Tibial artery (tissue), 4 donors: ENCODE data around the gene TTLL8.

Experiments used
- DNase-seq, 2 donors: peaks; one replicate each; pipeline ENCODE4 v3.0.0-alpha.2; 2019
- H3K27ac ChIP-seq, 2 donors: fragments of 200-600 bp; sonication (generic) in 1 of 2; 1 replicate in 1 of 2; 2 replicates in 1 of 2; pipeline ENCODE4 v1.5.1; 2018 to 2019; ENCODE audit warnings: mild to moderate bottlenecking in 1 of 2
- H3K27me3 ChIP-seq, 2 donors: fragments of 200-600 bp; sonication (generic) in 1 of 2; one replicate each; pipeline versions ENCODE4 v1.5.1 to v1.6.0; 2016 to 2019
- H3K36me3 ChIP-seq, 3 donors: fragments of 200-600 bp; sonication (generic) in 2 of 3; one replicate each; pipeline ENCODE4 v1.5.1; 2016 to 2019; ENCODE audit warnings: mild to moderate bottlenecking in 2 of 3
- H3K4me1 ChIP-seq, 4 donors: fragments of 200-600 bp; sonication (generic) in 2 of 4; 1 replicate in 3 of 4; 2 replicates in 1 of 4; pipeline ENCODE4 v1.5.1; 2016 to 2019
- H3K4me3 ChIP-seq, 2 donors: fragments of 200-600 bp; sonication (generic) in 1 of 2; 1 replicate in 1 of 2; 2 replicates in 1 of 2; pipeline ENCODE4 v1.5.1; 2018 to 2019; ENCODE audit warnings: mild to moderate bottlenecking in 2 of 2
- H3K9me3 ChIP-seq, 3 donors: fragments of 200-600 bp; sonication (generic) in 1 of 3; one replicate each; pipeline ENCODE4 v1.5.1; 2016 to 2019
- intact Hi-C: fragments of 100-400 bp; cut with DNase I; formaldehyde crosslinking; loops from one replicate; pipeline ENCODE4 v1.15.0; 2023; ENCODE audit warnings: low total_unique reads
- TF ChIP-seq, protein P1 (sequence below), 2 experiments: fragments of 200-600 bp in 1 of 2; fragments of 450-650 bp in 1 of 2; IDR thresholded peaks; one replicate each; pipeline ENCODE4 v1.5.1; 2017 to 2019; ENCODE audit warnings: antibody characterized with exemption in 2 of 2, mild to moderate bottlenecking in 1 of 2, moderate library complexity in 1 of 2

TTLL8 gene

DNA sequence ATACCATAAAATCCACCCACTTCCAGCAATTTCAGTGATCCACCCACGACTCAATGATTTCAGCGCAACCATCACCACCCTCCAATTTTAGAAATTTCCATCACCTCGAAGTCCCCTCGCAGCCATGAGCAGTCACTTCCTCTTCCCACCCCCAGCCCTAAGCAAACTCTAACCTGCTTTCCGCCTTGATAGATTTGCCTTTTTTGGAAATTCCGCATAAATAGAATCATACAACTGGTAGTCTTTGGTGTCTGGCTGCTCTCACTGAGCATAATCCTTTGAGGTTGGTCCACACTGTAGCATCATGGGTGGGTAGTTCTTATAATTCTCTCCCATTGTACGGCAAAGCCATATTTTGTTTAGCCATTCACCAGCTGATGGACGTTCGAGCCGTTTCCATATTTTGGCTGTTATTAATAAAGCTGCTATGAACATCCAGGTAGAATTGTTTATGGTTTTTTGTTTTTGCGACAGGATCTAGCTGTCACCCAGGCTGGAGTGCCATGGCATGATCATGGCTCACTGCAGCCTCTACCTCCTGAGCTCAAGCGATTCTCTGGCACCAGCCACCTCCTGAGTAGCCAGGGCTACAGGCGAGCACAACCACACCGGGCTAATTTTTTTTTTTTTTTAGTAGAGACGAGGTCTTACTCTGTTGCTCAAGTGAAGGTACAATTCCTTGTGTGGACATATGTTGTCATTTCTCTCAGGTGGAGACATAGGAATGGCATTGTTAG is 81.5 kb downstream of the TTLL8 start:
- TF ChIP-seq, protein P1, sequence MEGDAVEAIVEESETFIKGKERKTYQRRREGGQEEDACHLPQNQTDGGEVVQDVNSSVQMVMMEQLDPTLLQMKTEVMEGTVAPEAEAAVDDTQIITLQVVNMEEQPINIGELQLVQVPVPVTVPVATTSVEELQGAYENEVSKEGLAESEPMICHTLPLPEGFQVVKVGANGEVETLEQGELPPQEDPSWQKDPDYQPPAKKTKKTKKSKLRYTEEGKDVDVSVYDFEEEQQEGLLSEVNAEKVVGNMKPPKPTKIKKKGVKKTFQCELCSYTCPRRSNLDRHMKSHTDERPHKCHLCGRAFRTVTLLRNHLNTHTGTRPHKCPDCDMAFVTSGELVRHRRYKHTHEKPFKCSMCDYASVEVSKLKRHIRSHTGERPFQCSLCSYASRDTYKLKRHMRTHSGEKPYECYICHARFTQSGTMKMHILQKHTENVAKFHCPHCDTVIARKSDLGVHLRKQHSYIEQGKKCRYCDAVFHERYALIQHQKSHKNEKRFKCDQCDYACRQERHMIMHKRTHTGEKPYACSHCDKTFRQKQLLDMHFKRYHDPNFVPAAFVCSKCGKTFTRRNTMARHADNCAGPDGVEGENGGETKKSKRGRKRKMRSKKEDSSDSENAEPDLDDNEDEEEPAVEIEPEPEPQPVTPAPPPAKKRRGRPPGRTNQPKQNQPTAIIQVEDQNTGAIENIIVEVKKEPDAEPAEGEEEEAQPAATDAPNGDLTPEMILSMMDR (IDR thresholded peaks at IDR 0.05) = no peak
- H3K9me3 ChIP-seq = peaks cover 3 to 15% (median 12%) of the 10 kb centered on the region in 3 donors
- no peak overlapping the region for H3K4me3 ChIP-seq
- H3K36me3 ChIP-seq = no peaks in the 10 kb centered on the region
- intact Hi-C loops = no loop called here
- peaks cover 0 to 13% (median 8%) of the 10 kb centered on the region in 4 donors for H3K4me1 ChIP-seq
- H3K27me3 ChIP-seq = peaks cover 0 to 7% of the 10 kb centered on the region in 2 donors
- peak; percentile 5 to 11 for DNase-seq
- peak overlapping the region in 1 of 2 donors; percentile 47 for H3K27ac ChIP-seq

DNA sequence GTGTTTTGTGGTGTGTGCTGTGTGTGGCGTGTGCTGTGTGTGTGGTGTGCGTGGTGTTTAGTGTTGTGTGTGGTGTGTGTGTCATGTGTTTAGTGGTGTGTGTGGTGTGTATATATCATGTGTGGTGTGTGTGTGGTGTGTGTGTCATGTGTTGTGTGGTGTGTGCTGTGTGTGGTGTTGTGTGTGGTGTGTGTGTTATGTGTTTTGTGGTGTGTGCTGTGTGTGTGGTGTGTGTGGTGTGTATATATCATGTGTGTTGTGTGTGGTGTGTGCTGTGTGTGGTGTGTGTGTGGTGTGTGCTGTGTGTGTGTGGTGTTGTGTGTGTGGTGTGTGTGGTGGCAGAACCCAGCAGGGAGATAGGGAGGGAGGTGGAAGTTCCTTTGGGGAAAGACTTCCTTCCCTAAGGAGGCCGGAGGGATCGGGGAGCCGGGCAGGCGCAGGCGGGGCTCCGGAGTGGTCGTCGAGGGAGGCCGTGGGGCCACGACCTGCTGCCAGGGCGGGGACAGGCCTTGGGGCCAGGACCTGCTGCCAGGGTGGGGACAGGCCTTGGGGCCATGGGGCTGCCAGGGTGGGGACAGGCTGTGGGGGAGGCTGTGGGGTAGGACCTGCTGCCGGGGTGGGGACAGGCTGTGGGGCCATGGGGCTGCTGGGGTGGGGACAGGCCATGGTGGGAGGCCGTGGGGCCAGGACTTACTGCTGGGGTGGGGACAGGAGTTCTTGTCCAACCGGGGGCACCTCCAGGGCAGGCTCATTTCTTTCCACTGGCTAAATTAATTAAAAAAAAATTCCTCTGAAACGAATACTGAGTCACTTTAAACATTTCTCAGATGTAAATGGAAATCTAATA is 82.3 kb downstream of the TTLL8 start:
- intact Hi-C loops = no loop called here
- DNase-seq = peak; percentile 11 to 63

DNA sequence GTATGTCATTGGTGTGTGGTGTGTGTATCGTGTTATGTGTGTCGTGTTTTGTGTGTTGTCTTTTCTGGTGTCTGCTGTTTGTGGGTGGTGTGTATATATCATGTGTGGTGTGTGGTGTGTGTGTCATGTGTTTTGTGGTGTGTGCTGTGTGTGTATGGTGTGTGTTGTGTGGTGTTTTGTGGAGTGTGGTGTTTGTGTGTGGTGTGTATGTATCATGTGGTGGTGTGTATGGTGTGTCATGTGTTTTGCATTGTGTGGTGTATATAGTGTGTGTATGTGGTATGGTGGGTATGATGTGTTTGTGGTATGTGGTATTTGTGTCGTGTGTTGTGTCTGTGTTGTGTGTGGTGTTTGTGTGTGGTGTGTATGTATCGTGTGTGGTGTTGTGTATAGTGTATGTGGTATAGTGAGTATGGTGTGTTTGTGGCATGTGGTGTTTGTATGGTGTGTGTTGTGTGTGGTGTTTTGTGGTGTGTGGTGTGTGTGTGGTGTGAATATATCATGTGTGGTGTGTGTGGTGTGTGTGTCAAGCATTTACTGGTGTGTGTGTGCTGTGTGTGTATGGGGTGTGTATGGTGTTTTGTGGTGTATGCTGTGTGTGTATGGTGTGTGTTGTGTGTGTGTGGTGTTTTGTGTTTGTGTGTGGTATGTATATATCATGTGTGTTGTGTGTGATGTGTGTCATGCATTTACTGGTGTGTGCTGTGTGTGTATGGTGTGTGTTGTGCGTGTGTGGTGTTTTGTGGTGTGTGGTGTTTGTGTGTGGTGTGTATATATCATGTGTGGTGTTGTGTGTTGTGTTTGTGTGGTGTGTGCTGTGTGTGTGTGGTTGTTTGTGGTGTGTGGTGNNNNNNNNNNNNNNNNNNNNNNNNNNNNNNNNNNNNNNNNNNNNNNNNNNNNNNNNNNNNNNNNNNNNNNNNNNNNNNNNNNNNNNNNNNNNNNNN is 84.8 kb downstream of the TTLL8 start:
- H3K4me1 ChIP-seq = peaks cover 7 to 26% (median 21%) of the 10 kb centered on the region in 4 donors
- no peaks in the 10 kb centered on the region for H3K27me3 ChIP-seq
- peak; percentile 3 to 13 for DNase-seq
- TF ChIP-seq, protein P1 (IDR thresholded peaks at IDR 0.05) = no peak
- intact Hi-C loops = loop anchor here (5.0 kb wide), 1 partner anchor 41 kb away; no protein-coding TSS in a partner anchor
- no peaks in the 10 kb centered on the region for H3K36me3 ChIP-seq
- no peak overlapping the region for H3K27ac ChIP-seq
- H3K9me3 ChIP-seq = no peaks in the 10 kb centered on the region
- H3K4me3 ChIP-seq = no peak overlapping the region

More for the DNA sequence above, 82.3 kb downstream of the TTLL8 start:
- no peaks in the 10 kb centered on the region for H3K27me3 ChIP-seq
- H3K9me3 ChIP-seq = peaks cover 3 to 15% (median 12%) of the 10 kb centered on the region in 3 donors
- H3K36me3 ChIP-seq = no peaks in the 10 kb centered on the region
- H3K4me1 ChIP-seq = peaks cover 7 to 20% (median 13%) of the 10 kb centered on the region in 4 donors
- no peak overlapping the region for H3K4me3 ChIP-seq
- TF ChIP-seq, protein P1 (IDR thresholded peaks at IDR 0.05) = no peak
- H3K27ac ChIP-seq = peak overlapping the region in 1 of 2 donors; percentile 47

DNA sequence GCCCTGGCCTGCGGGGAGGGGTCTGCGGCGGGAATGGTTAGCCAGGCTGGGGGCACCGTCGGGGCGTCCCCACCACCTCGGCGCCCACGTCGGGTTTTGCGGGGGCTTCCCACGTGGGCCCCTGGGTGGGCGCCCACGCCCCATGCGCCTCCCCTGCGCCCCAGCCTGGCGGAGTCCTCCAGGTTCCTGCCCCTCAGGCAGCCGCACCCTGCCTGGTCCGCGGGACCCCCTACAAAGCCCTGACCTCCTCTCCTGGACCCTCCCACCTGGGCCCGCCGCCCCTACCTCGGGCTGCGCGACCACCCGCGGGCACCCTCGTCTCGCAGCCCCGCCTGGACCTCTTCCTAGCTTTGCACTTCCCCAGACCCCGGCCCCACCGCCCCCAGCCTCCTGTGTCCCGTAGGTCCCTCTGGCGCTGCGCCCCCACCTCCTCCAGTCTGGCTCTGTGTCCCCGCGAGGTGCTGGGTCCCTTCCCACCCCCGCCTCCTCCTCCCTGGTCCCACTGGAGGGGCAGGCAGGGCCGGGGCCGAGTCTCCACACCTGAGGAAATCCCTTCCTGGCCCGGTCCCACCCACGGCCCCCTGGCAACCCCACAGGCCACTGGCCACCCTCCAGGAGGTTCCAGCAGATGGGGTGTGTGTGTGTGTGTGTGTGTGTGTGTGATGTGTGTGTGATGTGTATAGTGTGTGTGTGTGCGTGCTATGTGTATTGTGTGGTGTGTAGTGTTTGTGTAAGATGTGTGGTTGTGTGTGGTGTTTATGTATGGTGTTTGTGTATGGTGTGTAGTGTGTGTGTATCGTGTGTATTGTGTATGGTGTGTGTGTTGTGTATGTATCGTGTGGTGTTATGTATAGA is 85.7 kb downstream of the TTLL8 start:
- TF ChIP-seq, protein P1 (IDR thresholded peaks at IDR 0.05) = no peak
- H3K27ac ChIP-seq = peak overlapping the region; percentile 88 to 89
- peak overlapping the region; percentile 57 to 71 for H3K4me3 ChIP-seq
- intact Hi-C loops = loop anchor here (5.0 kb wide), 1 partner anchor 40 kb away; no protein-coding TSS in a partner anchor
- H3K36me3 ChIP-seq = no peaks in the 10 kb centered on the region
- no peaks in the 10 kb centered on the region for H3K27me3 ChIP-seq
- no peaks in the 10 kb centered on the region for H3K9me3 ChIP-seq
- peak; percentile 29 to 71 for DNase-seq
- peaks cover 7 to 32% (median 24%) of the 10 kb centered on the region in 4 donors for H3K4me1 ChIP-seq
